ENCODE results near the gene PPDPF.
A peak's percentile ranks its signal among the peaks of the same experiment; 100 is the strongest.

GRCh38 chr20:63546956-63547724 lies 26.6 kb downstream of the PPDPF start:
- TF ChIP-seq, protein P1, sequence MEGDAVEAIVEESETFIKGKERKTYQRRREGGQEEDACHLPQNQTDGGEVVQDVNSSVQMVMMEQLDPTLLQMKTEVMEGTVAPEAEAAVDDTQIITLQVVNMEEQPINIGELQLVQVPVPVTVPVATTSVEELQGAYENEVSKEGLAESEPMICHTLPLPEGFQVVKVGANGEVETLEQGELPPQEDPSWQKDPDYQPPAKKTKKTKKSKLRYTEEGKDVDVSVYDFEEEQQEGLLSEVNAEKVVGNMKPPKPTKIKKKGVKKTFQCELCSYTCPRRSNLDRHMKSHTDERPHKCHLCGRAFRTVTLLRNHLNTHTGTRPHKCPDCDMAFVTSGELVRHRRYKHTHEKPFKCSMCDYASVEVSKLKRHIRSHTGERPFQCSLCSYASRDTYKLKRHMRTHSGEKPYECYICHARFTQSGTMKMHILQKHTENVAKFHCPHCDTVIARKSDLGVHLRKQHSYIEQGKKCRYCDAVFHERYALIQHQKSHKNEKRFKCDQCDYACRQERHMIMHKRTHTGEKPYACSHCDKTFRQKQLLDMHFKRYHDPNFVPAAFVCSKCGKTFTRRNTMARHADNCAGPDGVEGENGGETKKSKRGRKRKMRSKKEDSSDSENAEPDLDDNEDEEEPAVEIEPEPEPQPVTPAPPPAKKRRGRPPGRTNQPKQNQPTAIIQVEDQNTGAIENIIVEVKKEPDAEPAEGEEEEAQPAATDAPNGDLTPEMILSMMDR (IDR thresholded peaks at IDR 0.05; ENCODE audit: low read depth, low read length) = no peak
- TF ChIP-seq, protein P2, sequence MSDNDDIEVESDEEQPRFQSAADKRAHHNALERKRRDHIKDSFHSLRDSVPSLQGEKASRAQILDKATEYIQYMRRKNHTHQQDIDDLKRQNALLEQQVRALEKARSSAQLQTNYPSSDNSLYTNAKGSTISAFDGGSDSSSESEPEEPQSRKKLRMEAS (IDR thresholded peaks at IDR 0.05; ENCODE audit: low read depth, low read length) = peak; percentile 26; the same call in 1 of the 2 replicates
